Upper lobe of right lung (tissue), 1 donor: ENCODE measurements around the gene LYPD6B. TPM values are rescaled to one million over a fixed set of nuclear protein-coding genes. Genes with fewer than 3 reads are reported as not detected.

Source experiments
- ATAC-seq: fragments of 200-7000 bp; cut with Tn5 transposase; one replicate; pipeline ENCODE4 v1.9.1; 2020; ENCODE audit warnings: mild to moderate bottlenecking, moderate library complexity
- DNase-seq: peaks from one replicate; pipeline ENCODE4 v3.0.0-alpha.2; 2020
- H3K27ac ChIP-seq: fragments of 200-600 bp; one replicate; pipeline ENCODE4 v1.8.0; 2022
- H3K27me3 ChIP-seq: fragments of 200-600 bp; one replicate; pipeline ENCODE4 v1.8.0; 2022; ENCODE audit warnings: mild to moderate bottlenecking
- H3K36me3 ChIP-seq: fragments of 200-600 bp; one replicate; pipeline ENCODE4 v1.8.0; 2022
- H3K4me1 ChIP-seq: fragments of 200-600 bp; one replicate; pipeline ENCODE4 v1.8.0; 2022
- H3K4me3 ChIP-seq: fragments of 200-600 bp; one replicate; pipeline ENCODE4 v1.8.0; 2022; ENCODE audit warnings: mild to moderate bottlenecking
- H3K9me3 ChIP-seq: fragments of 200-600 bp; one replicate; pipeline ENCODE4 v1.8.0; 2022
- CTCF ChIP-seq: fragments of 200-600 bp; IDR thresholded peaks from one replicate; pipeline ENCODE4 v1.8.0; 2022; ENCODE audit warnings: antibody characterized with exemption
- intact Hi-C: fragments of 100-400 bp; cut with DNase I; formaldehyde crosslinking; loops from one replicate; pipeline ENCODE4 v1.11.0; 2022
- total RNA-seq: library from RNA; stranded (reverse); fragmentation: NEBNext Ultra II Directional; extraction: Animal tissue kit (Norgen Biotek cat#: 25700); gene quantifications from one replicate; pipeline ENCODE4 v1.2.1, GENCODE V29; 2021
- donor health status: DM: no; HTN: yes; CAD: no; lungs with severe emphysema.

Gene LYPD6B
- total RNA-seq, 1 donor from 2014 or later: 0.78 TPM

- no peak for DNase-seq
- intact Hi-C loops: no loop called here
- Histone ChIP-seq H3K4me3 (no peak overlapping the region), H3K27ac (no peak overlapping the region), H3K4me1 (no peaks in the 10 kb centered on the region), H3K36me3 (no peaks in the 10 kb centered on the region), H3K9me3 (no peaks in the 10 kb centered on the region), H3K27me3 (peaks cover 27% of the 10 kb centered on the region)
- no peak for TF ChIP-seq CTCF
- no peak for ATAC-seq
Measured at GRCh38 chr2:149036507-149037293, 1.8 kb upstream of the LYPD6B start.

- Histone ChIP-seq H3K4me3 (no peak overlapping the region), H3K4me1 (no peaks in the 10 kb centered on the region), H3K27me3 (peaks cover 27% of the 10 kb centered on the region), H3K9me3 (no peaks in the 10 kb centered on the region), H3K36me3 (no peaks in the 10 kb centered on the region), H3K27ac (no peak overlapping the region)
- peak; percentile 54 for ATAC-seq
- DNase-seq: no peak
- peak; percentile 5 for TF ChIP-seq CTCF
- intact Hi-C loops: no loop called here
Measured at GRCh38 chr2:149037851-149038250, 648 bp upstream of the LYPD6B start.

GRCh38 chr2:149039213-149039724 lies 770 bp downstream of the LYPD6B start:
- H3K4me3 ChIP-seq: peak overlapping the region; percentile 29
- intact Hi-C loops: no loop called here
- no peaks in the 10 kb centered on the region for H3K36me3 ChIP-seq
- no peak overlapping the region for H3K27ac ChIP-seq
- TF ChIP-seq CTCF: no peak
- no peak for DNase-seq
- ATAC-seq: no peak
- H3K4me1 ChIP-seq: no peaks in the 10 kb centered on the region
- peaks cover 27% of the 10 kb centered on the region for H3K27me3 ChIP-seq
- no peaks in the 10 kb centered on the region for H3K9me3 ChIP-seq

GRCh38 chr2:149040451-149040850 lies 2.0 kb downstream of the LYPD6B start:
- intact Hi-C loops: no loop called here
- Histone ChIP-seq H3K36me3 (no peaks in the 10 kb centered on the region), H3K4me3 (no peak overlapping the region), H3K4me1 (no peaks in the 10 kb centered on the region), H3K9me3 (no peaks in the 10 kb centered on the region), H3K27ac (no peak overlapping the region), H3K27me3 (peaks cover 27% of the 10 kb centered on the region)
- peak; percentile 47 for TF ChIP-seq CTCF
- DNase-seq (no peak), ATAC-seq (no peak)

GRCh38 chr2:149041482-149041881 lies 3.0 kb downstream of the LYPD6B start:
- ATAC-seq (no peak), DNase-seq (no peak)
- Histone ChIP-seq H3K4me3 (no peak overlapping the region), H3K36me3 (no peaks in the 10 kb centered on the region), H3K27me3 (peaks cover 24% of the 10 kb centered on the region), H3K4me1 (no peaks in the 10 kb centered on the region), H3K27ac (no peak overlapping the region), H3K9me3 (peaks cover under 1% of the 10 kb centered on the region)
- intact Hi-C loops: no loop called here
- TF ChIP-seq CTCF: no peak
